HG02973 (cell line): ENCODE results near the gene CHSY3.
"Not testable (repeated sequence)": the region's sequence is repeated elsewhere in the genome, so short reads cannot be mapped to it uniquely, and the experiment has no call there.

ENCODE experiments used
- ATAC-seq: cut with Tn5 transposase; IDR thresholded peaks from one replicate; pipeline ENCODE4 v1.9.1; 2021; ENCODE audit warnings: moderate library complexity; ENCODE audit not compliant: unreplicated experiment

Gene CHSY3

DNA sequence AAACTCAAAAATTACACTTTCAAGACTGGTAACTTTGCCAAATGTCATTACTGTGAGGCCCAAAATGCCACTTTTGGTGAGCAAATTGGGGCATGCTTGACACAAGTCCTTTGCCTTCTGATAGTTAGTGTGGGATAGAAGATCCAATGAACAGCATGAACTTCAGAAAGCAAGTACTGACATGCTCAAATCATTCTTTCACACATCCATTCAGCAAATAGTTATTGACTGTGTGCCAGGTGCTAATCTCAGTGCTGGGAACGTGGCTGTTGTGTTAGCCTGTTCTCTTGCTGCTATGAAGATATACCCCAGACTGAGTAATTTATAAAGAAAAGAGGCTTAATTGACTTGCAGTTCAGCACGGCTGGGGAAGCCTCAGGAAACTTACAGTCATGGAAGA is 247.0 kb downstream of the CHSY3 start:
- no peak for ATAC-seq

DNA sequence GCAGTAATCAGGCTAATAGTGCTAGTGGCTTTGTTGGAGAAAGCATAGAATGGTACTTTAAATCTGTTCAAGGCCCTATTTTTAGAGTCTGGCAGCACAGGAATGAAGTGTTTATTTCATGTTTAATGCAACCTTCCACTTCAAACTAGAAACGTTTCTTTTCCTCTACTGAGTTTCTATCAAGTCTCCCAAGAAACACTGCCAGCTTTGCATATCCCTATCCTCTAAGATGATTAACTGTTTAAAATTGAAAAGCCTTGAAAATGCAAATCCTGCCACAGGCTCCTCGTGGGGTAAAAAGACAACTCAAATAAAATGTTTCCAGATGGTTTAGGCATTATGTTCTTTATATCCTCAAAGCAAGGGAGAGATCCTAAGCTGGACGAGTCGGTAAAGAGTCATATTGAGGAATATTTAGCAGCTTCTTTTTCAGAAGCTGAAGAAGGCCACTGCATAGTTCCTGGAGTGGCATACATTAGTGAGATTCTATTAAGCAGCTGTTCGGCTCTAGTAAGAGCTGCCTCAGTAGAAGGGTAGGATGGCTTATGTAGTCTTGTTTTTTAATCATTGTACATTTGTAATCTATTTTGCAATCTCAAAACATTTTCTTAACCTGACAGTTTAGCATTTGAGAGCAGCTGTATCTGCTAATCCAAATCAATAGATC is 251.2 kb downstream of the CHSY3 start:
- no peak for ATAC-seq

DNA sequence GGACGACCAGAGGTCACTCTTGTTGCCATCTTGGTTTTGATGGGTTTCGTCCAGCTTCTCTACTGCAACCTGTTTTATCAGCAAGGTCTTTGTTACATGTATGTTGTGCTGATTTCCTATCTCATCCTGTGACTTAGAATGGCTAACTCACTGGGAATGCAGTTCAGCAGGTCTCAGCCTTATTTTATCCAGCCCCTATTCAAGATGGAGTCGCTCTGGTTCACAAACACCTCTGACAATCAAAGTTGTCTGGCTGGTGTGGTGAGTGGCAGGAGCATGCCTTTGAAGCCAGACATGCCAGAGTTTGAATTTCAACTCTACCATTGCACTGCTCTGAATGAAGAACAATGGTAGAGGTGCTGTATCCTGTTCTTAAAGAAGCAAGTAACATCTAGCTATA is 253.8 kb downstream of the CHSY3 start:
- ATAC-seq = no peak

DNA sequence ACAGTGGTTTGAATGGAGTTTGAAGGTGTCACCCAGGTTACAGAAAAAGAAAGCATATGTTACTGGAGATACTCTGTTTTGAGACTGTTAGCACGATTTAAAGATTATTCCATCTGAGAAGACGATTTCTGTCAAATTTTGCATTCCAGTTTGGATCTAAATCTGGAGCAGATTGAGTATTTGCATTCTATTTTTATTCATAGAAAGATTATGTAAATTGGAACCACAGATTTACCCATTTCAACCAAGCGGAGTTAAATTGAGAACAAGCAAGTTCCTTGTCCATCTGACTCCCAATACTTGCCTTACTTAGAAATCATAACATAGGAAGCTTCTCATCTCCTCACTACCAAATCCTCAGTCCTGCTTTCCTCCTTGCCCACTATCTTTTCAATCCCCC is 255.7 kb downstream of the CHSY3 start:
- ATAC-seq = no peak

DNA sequence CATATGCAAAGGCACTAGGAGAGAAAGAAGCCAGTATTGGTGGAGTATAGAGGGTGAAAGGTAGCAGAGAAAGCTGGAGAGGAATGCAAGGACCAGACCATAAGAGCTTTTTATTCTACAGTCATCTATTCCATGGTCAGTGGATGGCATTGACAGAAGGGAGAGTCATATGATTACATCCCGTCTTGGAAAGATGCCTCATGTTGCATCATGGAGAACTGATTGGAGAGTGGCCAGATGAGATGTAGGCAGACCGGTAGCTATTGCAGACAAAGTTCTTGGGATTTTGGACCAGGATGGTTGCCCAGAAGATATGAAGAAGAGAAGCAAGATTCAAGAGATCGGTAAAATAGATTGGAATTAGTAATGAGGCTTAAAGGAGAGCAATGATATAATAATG is 260.7 kb downstream of the CHSY3 start:
- ATAC-seq = no peak

DNA sequence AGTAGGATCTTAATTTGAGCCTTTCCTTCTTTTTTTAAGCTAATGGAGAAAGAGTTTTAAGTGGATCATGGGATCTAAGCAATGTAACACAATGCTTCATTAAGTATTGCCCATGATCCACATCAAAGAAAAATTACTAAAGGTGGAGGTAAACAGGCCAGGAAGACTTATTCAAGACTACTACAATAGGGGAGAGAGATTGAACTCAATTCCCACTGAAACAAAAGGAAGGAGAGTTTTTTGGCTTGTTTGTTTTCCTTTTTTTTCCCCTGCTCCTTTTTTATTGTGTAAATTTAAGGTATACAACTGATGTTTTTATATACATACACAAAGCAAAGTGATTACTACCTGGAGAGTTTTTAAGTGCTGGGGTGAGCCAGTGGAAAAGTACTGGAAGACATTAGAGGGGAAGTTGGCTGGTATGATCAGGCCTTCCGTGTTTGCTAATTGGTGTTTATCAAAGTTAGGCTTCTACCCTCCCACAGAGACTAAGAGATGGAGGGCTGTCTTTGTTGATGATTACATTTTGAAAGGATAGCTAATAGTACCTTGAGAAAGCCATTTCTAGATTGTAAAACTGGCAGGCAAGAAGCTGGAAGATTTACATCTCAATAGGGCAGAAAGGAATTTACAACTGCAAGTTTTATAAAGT is 262.7 kb downstream of the CHSY3 start:
- no peak for ATAC-seq

DNA sequence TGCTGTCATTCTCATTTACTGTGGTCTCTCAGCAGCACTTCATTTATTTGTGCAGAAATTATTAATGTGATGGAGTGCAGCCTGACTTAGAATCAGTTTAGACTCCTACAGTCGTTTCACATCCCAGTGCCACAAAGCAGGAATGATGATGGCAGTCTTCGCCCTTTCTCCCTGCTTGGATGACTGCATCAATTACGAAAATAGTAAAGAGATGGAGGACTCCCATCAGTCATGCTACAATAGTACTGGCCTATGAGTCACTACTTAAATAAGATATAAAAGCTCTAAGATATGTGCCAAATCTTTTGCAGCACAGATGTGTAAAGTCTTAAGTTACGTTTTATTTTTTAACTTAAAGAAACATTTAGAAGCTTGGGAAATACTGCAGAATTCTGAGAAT is 263.9 kb downstream of the CHSY3 start:
- ATAC-seq = no peak

DNA sequence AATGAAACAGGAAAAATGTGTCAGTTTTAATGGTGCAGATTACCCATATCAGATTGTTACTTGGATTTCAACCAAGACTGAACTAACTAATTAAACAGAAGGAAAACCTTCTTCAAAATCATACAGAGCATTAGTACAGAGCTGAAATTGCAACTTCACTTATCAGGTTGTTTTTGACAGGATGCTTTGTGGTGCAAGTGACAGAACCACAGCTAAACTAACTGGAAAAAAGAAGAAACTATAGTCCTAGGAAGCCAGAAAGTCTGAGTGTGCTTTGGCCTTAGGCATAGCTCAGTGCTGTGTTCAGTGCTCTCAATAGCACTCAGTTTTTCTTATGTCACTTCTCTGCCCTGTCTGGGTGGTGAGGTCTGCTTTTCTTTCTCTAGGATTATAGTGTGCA is 267.4 kb downstream of the CHSY3 start:
- no peak for ATAC-seq

DNA sequence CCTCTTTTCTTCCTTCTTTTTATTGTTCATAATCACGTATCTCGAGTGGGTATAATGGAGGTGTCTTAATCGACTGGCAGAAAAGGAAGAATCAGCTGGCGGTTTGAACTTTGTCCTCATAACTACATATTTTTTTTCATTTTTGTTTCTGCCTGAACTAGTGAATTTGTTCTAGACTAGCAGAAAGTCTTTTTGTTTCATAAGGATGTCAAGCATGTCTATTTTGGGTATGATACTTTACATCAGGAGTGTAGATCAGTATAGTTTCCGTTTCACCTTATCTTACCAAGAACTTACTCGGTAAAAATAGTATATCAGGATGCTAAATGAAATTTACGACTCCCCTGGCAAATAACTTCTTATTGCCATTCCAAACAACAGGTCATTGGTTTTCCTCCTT is 278.9 kb downstream of the CHSY3 start:
- no peak for ATAC-seq

DNA sequence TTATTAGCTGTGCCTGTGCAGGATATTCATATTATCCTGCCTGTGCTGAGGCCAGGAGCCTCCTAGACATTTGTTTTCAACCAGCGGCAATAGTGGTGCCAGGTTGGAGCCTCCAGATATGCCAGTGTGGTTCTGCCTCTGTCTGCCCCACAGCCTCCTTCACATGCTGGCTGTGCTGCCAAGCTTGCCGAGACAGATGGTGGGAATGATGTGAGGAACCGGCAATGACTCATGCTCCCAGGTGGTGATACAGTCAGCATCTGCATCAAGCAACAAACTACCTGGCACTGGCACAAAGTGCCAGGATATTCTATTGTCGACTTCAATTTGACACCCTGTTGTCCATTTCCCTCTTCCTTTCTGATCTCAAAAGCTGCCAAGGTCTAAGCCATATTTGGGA is 285.7 kb downstream of the CHSY3 start:
- no peak for ATAC-seq

DNA sequence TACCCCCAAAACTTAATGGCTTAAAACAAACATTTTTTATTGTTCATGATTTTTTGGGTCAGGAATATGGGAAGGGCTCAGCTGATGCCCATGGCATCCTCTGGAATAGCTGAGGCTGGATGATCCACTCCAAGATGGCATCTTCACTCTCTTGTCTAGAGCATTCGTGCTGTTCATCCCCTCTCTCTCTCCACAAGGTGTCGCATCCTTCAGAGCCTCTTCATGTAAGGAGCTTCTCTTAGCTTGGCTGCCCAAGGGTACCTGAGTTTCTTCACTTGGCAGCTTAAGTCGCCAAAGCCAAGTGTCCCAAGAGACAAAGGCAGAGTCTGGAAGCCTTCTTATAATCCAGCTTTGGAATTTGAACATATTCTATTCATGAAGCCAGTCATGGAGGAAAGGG is 294.7 kb downstream of the CHSY3 start:
- ATAC-seq = no peak

DNA sequence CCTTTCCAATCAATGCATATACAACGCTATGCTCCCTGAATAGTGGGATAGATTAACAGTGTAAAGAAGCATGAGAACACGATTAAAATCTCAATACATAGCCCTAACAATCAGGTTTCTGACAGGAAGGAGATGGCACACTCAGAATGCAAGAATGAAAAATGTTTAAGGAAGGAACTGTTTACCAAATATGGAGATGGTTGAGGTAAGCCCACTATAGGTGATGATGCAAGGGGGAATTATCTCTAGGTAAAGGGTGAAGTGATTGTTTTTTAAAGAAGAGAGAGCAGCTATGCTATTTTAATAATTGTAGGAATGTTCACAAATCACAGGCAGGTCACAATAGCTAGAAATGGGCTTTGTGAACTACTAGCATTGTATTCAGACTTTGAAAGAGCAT is 302.4 kb downstream of the CHSY3 start:
- no peak for ATAC-seq

DNA sequence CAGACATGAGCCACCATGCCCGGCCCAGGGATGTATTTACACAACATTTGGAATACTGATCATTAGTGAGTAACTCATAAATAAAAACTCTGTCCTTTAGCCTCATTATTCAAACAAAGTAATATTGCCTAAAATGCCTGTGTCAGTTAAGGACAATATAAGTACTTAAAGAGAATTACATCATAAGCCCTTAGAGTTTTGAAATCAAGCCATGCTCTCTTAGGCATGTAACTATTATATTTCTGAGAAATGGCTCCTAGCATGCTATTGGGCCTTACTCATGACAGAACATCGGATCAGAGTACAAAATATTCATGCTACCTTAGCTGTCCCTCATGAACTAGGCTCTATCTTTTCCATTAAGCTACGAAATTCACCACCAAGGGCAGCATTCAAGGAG is 309.3 kb downstream of the CHSY3 start:
- no peak for ATAC-seq

DNA sequence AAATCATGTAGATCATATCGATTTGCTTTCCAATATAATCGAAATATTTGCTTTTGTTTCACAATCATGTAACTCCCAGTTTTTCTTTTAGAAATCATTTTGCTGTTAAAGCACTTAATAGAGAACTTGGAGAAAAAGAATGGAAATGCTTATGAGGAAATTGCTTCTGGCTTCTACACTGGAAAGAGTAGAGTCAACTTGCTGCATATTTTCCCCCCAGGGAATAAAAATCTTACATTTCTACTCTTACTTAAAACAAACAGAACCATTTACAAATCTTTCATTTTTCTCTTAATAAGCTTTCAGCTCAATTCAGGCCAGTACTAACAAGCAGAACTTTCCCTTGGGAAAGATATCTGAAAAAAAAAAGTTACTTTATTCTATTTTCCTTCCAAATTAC is 312.0 kb downstream of the CHSY3 start:
- ATAC-seq = no peak

DNA sequence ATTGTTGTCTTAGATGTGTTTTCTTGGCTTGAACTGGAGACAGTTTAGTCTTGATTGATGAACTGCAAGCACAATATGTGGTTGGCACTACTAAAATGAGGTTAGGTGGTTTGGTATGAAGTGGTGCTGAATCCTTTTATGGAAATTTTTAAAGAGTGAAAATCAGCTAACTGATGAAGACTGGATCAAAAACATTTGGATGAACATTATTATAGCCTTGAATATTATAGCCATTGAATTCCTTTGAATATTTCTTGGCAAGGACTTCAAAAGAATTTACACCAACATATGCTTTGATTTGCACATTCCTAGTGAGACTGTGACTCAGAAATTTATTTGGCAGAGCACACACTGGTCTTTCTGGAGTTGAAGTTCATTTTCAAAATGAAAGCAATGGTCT is 318.3 kb downstream of the CHSY3 start:
- no peak for ATAC-seq

DNA sequence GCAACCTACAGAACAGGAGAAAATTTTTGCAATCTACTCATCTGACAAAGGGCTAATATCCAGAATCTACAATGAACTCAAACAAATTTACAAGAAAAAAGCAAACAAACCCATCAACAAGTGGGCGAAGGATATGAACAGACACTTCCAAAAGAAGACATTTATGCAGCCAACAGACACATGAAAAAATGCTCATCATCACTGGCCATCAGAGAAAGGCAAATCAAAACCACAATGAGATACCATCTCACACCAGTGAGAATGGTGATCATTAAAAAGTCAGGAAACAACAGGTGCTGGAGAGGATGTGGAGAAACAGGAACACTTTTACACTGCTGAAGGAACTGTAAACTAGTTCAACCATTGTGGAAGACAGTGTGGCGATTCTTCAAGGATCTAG is 322.3 kb downstream of the CHSY3 start:
- ATAC-seq = not testable (repeated sequence)

DNA sequence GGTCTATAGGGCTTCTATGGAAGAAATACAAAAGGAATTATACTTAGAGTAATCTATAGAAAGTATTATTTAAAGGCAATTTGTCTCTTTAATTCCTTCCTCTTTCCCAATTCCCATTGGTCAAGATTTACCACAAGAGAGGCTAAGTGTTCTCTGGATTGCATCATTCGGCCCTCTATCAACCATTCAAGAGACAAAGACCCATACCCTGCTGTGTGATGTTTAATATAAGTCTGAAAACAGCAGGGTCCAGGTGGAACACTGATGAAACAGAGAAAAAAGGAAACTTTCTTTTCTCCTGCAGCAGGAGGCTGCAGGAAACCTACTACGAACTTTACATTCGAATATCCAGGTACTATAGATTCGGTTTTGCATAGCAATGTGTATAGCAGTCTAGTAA is 323.4 kb downstream of the CHSY3 start:
- ATAC-seq = no peak

DNA sequence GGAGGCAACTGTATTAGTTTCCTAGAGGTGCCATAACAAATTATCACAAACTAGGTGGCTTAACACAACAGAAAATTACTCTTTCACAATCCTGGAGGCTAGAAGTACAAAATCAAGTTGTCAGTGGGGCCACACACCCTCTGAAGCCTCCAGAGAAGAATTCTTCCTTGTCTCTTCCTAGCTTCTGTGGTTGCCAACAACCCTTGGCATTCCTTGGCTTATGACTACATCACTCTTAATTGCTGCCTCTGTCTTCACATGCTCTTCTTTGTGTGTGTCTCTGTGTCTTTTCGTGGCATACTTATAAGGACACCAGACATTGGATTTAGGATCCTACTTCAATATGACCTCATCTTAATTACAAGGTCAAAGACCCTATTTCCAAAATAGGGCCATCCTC is 327.5 kb downstream of the CHSY3 start:
- ATAC-seq = no peak

DNA sequence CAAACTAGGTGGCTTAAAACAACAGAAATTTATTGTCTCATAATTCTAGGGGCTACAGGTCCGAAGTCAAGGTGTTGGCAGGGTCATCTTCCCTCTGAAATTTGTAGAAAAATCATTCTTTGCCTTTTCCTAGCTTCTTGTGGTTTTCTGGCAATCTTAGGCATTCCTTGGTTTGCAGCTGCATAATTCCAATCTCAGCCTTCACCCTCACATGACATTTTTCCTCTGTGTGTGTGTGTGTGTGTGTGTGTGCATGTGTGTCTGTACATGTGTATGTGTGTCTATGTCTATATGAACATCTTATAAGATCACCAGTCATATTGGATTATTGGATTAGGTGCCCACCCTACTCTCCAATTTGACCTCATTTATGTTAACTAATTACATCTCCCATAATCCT is 330.6 kb downstream of the CHSY3 start:
- no peak for ATAC-seq
